COLO668 (cell line): ENCODE measurements around the gene ZNF217.
"Not testable (repeated sequence)": the region's sequence is repeated elsewhere in the genome, so short reads cannot be mapped to it uniquely, and the experiment has no call there.

Experiments used
- DNase-seq: peaks from one replicate; lab custom pipeline; 2025; ENCODE audit not compliant: unreplicated experiment; lab: John Stamatoyannopoulos, UW

The ZNF217 gene

DNA sequence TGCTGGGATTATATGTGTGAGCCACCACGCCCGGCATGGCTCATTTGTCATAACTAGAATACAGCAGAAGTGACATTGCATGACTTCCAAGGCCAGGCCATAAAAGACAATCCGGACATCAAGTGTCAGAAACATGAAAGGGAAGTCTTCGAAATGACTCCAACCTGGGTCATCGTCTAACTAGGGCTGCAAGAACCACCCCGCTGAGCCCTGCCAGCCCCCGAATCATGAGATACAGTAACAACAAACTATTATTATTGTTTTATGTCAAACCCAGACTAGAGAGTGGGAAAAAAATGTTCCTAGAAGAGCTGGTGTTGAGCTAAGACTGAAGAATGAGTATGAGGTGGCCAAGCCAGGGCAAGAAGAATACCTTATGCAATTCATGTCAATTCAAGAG, 59.6 kb downstream of the ZNF217 start:
- no peak for DNase-seq

DNA sequence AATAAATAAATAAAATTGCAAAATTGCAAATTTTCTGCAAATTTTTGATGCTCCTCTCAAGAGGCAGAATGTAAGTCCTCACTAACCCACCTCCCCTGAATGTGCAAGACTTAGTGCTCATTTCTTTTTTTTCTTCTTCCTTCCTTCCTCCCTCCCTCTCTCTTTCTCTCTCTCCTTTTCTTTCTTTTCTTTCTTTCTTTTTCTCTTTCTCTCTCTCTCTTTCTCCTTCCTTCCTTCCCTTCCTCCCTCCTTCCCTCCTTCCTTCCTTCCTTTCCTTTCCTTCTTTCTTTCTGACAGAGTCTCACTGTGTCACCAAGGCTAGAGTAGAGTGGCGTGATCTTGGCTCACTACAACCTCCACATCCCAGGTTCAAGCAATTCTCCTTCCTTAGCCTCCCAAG, 60.1 kb downstream of the ZNF217 start:
- no peak for DNase-seq

DNA sequence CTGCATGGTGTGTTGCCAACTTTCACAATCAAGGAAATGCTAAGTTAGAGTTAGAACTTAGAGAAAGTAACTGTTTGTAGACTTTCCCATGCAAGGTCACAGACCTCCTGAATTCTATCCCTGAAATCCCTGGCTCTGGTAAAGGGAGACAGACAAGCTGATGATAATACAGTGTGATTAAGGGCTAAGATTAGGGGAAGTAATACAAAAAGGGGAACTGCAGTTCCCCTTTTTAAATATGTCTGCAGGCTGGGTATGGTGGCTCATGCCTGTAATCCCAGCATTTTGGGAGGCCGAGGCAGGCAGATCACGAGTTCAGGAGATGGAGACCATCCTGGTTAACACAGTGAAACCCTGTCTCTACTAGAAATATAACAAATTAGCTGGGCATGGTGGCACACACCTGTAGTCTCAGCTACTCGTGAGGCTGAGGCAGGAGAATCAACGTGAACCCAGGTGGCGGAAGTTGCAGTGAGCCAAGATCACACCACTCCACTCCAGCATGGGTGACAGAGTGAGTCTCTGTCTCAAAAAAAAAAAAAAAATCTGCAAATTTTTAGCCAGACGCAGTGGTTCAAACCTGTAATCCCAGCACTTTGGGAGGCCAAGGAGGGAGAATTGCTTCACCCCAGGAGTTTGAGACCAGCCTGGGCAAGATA, 60.9 kb downstream of the ZNF217 start:
- DNase-seq = not testable (repeated sequence)

GRCh38 chr20:53530440-53530839, 63.2 kb downstream of the ZNF217 start:
- DNase-seq = no peak

- DNase-seq = no peak
These were observed 64.0 kb downstream of the ZNF217 start for GRCh38 chr20:53529658-53530057.

GRCh38 chr20:53527196-53527595, 66.4 kb downstream of the ZNF217 start:
- no peak for DNase-seq

DNA sequence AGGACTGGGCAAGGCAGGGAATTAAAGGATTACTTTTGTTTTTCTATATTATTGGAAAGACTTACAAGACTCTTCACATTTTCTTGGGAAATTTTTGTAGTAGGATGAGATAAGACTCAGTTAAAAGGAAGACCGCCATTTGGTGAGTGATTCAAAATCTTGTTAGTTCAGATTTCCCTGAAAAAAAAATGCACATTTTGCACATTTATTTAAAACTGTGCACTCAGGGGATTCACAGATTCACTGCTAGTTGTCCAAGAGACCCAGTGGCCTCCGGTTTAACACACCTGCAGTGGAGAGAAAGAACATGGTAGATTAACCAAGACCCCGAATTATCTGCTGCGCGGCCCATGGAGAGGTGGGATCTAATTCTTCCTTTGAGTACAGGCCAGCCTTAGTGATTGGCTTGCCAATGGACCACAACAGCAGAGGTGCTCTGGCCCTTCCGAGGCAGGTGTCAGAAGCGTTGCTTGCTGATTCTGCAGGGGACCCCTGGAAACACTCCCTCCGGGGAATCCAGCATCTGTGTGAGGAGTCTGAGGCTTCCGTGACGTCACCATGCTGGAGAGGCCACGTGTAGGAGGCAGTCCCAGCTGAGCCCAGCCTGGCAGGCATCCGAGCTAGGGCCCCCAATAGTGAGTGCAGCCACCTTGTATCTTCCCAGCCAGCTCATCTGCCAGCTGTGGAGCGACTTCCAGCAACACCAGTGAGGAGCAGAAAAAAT, 68.9 kb downstream of the ZNF217 start:
- DNase-seq = no peak

GRCh38 chr20:53523615-53524014, 70.0 kb downstream of the ZNF217 start:
- DNase-seq = not testable (repeated sequence)

DNA sequence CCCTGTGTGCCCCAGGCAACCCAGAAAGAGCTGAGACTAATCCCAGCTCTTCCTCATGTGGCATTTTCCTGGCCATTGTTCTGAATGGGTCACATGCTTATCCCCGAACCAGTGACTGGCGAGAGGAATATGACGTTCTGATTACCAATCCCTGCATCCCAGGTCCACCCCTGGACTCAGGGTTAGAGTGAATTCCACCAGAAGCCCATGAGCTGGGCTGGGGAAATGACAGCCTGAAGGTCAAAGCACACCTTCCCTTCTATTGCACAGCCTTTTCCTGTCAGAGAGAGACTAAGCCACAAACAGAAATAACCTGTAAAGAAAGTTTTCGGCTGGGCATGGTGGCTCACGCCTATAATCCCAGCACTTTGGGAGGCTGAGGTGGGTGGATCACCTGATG, 70.9 kb downstream of the ZNF217 start:
- no peak for DNase-seq

GRCh38 chr20:53522026-53522425, 71.6 kb downstream of the ZNF217 start:
- no peak for DNase-seq

- not testable (repeated sequence) for DNase-seq
These were observed 72.2 kb downstream of the ZNF217 start for GRCh38 chr20:53521421-53521820.

DNA sequence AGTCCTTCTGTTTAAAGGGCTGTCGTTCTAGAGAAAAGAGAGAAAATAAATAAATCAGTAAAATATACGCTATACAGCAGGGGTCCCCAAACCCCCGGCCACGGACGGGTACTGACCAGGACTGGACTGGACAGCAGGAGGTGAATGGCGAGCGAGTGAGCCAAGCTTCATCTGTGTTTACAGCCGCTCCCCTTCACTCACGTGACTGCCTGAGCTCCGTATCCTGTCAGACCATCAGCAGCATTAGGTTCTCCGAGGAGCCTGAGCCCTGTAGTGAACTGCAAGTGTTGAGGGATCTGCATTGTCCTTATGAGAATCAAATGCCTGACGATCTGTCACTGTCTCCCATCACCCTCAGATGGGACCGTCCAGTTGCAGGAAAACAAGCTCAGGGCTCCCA, 76.5 kb downstream of the ZNF217 start:
- no peak for DNase-seq
